ACHN (cell line): ENCODE data around the gene PITPNC1.
A peak's percentile ranks its signal among the peaks of the same experiment; 100 is the strongest.
"Not testable (repeated sequence)": the region's sequence is repeated elsewhere in the genome, so short reads cannot be mapped to it uniquely, and the experiment has no call there.

Source experiments
- DNase-seq: peaks from one replicate; pipeline ENCODE4 v3.0.0-alpha.2; 2015
- in situ Hi-C: cut with HindIII; loops from 2 replicates; pipeline ENCODE4 v1.10.0; 2017; ENCODE audit warnings: low sequenced_read_pairs, low pct_ligation_motif_present, low pct_unique_long_range_greater_than_20kb

PITPNC1 gene

DNA sequence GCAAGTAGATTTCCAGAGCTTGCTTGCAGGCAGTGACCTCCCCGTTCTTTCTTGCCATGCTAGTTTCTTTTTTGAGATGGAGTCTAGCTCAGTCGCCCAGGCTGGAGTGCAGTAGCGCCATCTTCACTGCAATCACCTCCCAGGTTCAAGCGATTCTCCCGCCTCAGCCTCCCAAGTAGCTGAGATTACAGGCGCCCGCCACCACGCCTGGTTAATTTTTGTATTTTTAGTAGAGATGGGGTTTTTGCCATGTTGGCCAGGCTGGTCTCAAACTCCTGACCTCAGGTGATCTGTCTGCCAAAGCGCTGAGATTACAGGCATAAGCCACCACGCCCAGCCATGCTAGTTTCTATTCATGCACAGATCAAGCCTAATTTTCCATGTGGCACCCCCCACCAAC lies 139.5 kb downstream of the PITPNC1 start:
- DNase-seq, in situ Hi-C loops: not testable (repeated sequence)

DNA sequence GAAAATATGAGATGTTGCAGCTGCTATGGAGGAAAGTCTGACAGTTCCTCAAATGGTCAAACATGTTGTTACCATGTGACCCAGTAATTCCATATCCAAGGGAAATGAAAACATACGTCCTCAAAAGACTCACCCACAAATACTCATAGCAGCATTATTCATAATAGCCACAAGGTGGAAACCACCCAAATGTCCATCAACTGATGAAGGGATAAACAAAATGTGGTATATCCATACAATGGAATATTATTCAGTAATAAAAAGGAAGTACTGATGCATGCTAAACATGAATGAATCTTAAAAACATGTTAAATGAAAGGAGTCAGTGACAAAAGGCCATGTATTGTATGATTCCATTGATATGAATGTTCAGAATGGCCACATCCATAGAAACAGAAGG lies 140.2 kb downstream of the PITPNC1 start:
- no peak for DNase-seq
- in situ Hi-C loops: no loop called here

DNA sequence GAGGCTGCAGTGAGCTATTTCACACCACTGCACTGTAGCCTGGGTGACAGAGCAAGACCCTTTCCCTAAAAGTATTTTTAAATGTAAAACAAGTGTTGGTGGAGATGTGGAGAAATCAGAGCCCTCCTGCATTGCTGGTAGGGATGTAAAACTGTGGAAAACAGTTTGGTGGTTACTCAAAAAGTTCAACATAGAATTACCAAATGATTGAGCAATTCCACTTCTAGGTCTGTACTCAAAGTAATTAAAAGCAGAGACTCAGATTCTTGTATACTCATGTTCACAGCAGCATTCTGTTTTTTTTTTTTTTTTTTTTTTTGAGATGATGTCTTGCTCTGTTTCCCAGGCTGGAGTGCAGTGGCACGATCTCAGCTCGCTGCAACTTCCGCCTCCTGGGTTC lies 141.8 kb downstream of the PITPNC1 start:
- DNase-seq: no peak

DNA sequence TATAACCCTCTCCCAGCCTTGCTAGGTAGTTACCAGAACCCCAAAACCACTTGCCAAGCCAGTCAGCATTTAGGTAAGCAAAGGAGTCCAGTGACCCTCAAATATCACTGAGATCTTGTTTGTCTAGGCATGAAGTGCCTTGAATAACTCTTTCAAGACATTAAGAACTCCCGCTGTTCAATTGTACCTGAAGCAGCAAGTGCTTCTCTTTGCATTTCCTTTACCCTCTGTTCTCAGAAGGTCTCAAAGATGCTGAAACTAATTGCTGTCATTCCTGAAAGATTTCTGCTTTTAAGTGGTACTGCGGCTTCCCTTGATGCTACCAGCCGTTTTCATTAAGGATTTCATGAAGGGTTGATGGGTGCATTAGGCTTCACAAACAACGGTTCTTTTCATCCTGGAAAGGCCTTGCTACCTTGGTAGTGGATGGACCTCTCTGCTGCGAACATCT lies 142.7 kb downstream of the PITPNC1 start:
- no peak for DNase-seq
- in situ Hi-C loops: no loop called here

More for the DNA sequence above, 141.8 kb downstream of the PITPNC1 start:
- in situ Hi-C loops: no loop called here

DNA sequence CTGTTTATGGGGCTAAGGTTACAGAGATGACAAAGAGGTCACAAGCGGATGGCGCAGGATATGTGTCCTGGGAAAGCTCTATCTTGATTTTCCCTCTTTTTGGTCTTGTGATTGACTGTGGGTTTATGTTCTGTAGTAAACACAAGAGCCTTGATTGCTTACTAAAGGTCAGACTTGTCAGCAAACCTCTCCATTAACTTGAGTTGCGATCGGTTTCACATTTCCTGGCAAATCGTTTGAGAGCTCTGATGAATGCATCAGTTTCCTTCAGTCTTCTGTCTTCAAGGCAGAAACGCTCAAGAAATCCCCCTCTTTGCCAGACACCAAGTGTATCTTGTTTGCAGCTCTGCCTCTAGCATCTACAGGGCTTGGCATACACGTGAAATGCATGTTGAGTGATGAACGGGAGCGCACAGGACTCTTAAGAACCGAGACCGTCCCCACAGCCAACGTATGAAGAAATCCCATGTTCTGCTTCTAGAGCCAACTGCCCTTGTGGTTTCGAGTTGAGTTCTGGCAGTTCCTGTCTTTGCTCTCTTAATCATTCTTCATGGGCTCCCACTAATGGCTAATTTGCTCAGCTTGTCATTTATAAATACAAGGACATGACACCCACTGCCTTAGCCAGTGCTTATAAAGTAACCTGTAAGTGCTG lies 143.3 kb downstream of the PITPNC1 start:
- in situ Hi-C loops: no loop called here
- no peak for DNase-seq

DNA sequence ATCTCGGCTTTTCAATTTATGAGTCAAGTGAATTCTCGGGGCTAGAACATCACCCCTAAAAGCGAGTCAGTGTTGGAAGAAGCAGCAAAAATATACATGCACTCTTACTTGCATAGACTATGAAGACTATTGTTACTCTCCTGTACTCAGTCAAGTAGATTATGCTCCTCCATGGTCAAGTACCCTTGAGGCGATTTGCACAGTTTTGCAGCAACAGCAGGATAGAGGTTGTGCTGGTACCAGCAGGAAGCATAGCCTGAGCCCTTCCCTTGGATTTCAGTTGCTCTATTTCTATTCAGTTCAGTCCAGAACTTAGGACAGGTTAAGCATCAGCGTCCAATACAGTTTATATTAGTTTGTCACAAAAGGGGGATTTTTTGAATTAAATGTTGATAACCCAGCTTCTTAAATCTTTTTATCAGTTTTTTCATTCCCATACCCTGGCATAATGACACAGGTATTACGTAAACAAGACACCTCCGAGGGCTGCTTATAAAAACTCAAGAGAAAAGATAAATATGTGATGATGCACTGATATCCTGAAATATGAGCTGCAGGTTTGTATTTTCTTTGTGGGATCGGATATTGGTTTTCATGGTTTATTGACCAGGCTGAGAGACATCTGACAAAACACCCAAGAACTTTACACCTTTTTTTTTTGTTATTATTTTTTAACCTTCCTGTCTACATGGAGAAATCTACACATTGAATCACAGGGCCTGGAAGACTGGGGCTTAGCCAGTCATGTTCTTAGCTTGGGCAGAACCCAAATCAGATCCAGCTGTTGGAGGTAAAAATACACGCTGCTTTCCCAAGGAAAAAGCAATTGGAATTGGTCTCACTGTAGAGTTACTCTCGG lies 144.1 kb downstream of the PITPNC1 start:
- in situ Hi-C loops: no loop called here
- DNase-seq: no peak

DNA sequence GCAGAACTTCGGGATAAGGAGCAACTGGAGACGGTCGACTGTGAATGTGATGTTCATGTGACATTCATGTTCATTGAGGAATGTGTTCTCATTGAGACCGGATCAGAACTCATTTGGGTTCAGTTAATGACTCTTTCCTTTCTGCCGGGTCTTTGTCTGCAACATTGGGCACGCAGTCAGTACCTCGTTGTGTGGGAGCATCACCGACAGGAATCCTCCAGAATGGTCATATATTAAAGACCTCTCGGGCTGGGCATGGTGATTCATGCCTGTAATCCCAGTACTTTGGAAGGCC lies 144.6 kb downstream of the PITPNC1 start:
- DNase-seq: no peak
- in situ Hi-C loops: no loop called here

DNA sequence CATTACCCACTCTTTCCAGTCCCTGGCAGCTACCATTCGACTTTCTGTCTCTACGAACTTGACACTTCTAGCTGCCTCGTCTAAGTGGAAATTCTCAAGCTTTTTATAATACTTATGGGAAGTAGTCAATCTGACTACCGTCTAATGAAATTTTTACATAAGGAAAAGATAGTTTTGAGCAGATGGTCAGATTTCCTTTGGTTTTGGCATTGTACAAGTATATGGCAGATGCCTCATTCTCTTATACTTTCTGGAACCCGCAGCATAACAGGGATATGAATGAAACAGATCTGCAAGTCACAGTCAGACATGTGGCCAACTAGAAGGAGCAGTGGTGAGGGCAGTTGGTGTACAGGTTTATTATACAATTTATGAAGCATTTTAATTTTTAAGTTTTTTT lies 146.0 kb downstream of the PITPNC1 start:
- in situ Hi-C loops: no loop called here
- DNase-seq: no peak

DNA sequence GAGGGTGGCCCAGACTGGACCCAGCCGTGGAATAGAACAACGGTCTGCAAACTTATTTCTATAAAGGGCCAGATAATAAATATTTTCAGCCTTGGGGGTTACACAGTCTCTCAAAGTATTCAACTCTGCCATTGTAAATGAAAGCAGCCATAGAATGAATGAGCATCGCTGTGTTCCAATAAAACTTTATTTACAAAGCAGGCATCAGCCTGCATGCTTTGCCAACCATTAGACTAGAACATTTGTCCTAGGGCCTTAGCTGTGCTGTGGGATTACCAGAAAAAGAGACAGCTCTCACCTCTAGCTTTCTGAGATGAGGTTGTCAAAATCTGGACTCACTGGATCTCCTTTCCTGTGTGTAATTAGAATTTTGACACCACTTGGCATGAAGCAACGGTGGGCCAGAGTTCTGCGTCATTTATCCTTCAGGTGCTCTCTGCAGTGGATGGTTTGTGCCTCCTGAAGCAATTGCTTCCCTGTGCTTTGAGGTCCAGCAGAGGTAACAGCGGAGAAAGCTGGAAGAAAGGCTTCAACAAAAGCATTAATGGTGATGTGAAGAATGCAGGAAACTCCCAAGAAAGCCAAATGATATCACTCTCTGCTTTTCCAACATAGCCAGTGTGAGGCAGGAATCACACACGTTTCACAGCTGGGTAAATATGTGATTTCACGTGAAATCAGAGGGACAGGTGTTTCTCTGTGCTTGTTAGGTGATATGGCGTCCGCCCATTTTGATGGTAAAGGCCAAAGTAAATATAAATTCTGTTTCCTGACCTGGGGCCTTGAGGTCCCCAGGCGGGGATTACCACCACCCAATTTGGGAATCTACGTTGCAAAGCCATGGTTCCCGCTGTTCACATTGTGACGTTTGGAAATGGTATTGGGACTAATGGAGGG lies 148.4 kb downstream of the PITPNC1 start:
- in situ Hi-C loops: no loop called here
- DNase-seq: no peak

DNA sequence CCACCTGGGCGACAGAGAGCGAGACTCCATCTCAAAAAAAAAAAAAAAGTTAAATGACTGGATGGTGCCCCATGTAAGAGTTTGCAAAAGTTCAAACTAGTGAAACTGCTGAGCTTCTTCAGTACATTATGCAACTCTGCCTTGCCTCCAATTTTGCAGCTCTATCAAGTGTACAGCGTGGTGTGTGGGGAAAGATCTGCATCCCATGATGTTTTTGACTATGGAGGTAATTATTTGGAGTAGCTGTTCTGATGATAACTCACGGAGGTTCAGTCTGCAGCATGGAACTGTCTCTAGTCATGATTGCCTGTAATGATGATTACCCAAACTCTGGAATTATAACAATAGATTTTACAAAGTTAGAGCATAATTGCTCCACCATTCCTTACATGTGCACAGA lies 149.6 kb downstream of the PITPNC1 start:
- no peak for DNase-seq
- in situ Hi-C loops: no loop called here

DNA sequence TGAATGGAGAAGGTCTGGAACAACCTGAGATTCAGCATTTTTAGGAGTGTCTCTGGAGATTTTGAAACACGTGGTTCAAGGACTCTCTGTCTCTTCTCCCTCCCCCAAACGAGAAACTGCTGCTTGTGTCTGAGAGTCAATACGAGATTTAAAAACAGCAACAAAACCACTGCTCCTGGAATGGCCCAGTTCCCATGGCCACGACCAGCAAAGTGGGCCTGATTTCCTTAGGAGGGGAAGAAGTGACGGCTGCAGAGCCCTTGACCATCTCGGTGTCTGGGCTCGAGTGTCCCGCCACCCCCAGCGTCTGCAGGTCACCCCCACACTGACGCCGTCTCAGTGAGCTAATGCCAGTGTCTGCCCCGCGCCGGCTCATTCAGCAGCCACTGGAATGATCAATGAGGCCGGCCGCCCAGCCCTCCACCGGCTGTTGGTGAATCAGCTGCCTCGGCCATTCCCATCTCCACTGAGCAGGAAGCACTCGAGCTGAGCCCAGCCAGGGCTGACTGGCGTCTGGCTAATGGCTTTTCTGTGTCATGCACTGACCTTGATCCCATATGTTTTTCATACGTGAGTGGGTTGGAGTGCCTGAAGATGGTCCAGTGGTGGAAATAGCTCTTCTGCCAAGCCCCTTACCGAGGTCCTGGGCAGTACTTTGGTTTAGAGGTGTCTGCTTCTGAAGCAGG lies 151.8 kb downstream of the PITPNC1 start:
- DNase-seq: peak; percentile 88
- in situ Hi-C loops: no loop called here

DNA sequence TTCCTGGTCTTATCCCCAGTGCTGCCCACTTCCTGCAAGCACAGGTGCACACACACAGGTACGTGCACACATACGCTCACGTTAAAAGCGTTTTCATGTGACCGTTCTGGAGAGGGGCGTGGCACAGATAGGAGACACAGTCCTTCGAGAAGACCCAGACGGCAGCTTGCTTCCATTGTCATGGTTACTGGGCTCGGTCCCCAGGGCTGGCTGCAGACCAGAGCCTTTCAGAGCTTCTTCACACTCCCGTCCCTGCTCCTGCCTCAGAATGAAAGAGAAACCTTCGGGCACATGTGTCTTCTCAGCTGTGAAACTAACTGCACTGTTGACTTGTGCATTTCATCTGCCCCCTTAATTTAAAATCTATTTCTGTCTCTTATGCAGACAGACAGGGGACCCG lies 154.2 kb downstream of the PITPNC1 start:
- no peak for DNase-seq
- in situ Hi-C loops: no loop called here

DNA sequence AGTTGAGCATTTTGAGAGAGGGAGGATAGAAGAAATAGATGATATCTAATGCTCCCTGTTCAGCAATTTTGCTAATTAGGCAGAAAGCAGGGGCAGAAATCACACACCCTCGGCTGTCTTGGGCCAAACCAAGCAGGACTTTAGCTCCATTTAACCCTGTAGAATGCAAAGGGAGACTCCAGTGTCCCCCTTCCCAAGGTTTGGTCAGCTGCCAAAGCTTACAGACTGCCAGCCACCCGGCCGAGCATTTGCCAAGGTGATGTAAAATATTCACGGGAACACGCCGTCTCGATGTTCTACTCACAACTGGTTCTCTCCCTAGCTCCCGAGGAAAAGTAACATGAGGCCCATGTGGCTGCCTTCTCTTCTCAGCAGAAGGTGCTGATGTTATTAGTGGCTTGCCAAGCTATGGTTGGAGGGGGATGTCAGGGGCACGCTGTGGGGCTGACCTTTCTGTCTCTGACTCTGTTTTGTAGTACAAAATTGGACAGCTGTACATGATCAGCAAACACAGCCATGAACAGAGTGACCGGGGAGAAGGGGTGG lies 155.3 kb downstream of the PITPNC1 start:
- in situ Hi-C loops: no loop called here

DNA sequence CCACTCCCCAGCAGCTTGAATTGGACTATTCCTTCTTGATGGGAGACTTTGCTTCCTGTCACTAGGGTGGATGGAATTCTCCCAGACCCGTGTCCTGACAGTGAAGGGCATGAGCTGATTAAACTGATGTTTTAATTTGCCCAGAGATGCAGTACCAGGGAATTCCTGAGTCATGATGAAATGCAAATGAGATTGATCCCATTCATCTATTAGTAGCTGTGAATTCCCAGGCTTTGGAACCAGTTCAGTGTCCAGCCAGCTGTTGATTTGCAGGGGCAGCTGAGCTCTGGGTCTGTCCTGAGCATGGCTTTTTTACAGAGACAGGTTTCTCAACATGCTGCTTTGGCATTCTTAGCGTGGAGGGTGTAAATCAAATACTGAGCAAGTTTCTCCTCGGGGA lies 157.9 kb downstream of the PITPNC1 start:
- no peak for DNase-seq
- in situ Hi-C loops: no loop called here

More for the DNA sequence above, 155.3 kb downstream of the PITPNC1 start:
- no peak for DNase-seq

DNA sequence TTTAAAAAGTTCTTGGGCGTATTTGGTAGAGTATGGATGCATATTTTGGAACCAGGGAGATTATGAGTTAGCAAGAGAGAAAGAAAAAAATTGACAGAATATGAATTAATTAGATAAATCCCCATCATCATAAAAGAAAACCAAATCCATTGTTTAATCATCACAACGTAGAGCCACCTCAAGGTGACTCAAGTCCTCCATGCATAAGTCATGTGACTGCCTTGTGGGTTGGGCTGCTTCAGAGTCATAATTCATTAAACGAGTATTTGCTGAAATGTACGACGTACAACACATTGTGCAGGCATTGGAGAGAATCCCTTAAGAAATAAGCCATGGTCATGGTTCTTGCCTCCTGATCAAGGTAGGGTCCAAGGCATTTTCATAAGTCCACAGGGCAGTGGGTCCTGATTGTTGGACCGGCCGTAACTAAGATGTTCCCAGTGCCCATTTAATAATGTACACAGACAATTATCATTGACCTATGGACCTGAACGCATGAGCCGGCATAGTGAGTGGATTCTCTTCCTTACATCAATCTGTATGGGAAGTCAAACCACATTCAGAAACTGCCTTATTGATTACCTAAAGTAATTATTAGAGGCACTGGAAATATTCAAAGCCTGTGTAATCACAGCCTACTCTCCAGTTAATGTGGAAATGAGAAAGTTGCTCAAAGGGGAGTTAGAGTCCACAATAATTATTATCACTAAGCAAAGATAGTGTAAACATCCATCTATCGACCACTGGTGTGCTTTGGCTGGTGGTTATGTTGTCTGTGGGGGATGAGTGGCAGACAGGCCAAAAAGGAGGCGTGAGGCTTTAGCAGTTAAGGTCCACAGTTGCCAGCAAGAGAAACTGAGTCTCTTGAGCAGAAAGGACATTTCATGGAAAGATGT lies 165.4 kb downstream of the PITPNC1 start:
- DNase-seq: no peak
- in situ Hi-C loops: no loop called here

DNA sequence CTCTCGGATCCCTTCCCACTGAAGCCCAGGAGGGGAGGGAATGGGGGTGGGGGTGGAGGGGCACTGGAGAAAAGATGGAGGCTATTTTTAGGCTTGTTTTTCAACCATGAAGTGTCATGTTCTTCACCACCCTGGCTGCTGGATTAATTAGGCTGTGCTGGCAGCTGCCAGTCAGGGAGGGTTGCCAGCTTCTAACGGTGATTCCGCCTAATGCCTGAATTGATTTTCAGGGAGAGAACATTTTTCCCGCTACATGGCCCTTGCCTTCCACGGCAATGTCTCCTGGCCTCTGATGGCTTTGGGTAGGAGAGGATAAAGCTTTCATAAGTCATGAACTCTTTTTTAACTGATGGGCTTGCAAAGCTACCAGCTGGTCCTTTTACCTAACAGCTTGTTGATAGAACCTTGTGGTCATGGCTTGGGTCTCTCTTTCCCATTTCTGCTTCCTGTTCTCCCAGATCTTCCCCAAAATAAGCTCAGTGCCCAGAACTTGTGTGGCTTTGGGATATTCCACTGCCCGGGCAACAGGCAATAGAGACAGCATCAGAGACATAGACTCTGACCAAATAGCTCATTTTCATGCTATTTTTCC lies 167.4 kb downstream of the PITPNC1 start:
- in situ Hi-C loops: no loop called here
- no peak for DNase-seq
